ENCODE data around the gene GALNTL6. TPM values are rescaled to one million over a fixed set of nuclear protein-coding genes. Genes with fewer than 3 reads are reported as not detected.

GALNTL6 gene
- total RNA-seq, 1 experiment from 2014 or later, result not detected

- no TSS peak for BruUV-seq (replicated peaks)
- Histone ChIP-seq H3K9me3 (ENCODE audit: control insufficient read depth in 1 of 2, insufficient read depth in 1 of 2, low read depth in 1 of 2, low read length in 2 of 2) (no peaks in the 10 kb centered on the region), H3K4me3 (replicated peaks in 1 of 2; ENCODE audit: low read depth in 1 of 2, low read length in 2 of 2) (no peak overlapping the region), H3K36me3 (ENCODE audit: control insufficient read depth in 1 of 2, insufficient read depth in 2 of 2, low read length in 2 of 2) (no peaks in the 10 kb centered on the region), H3K9ac (ENCODE audit: low read length) (no peak overlapping the region), H3K4me1 (ENCODE audit: control insufficient read depth in 1 of 2, insufficient read depth in 2 of 2, low read length in 2 of 2) (no peaks in the 10 kb centered on the region), H3K79me2 (ENCODE audit: insufficient read depth, low read length) (no peaks in the 10 kb centered on the region), H4K20me1 (ENCODE audit: insufficient read depth) (no peaks in the 10 kb centered on the region), H3K27me3 (ENCODE audit: insufficient read depth, low read length) (no peaks in the 10 kb centered on the region), H3K9me2 (ENCODE audit: insufficient read depth) (no peaks in the 10 kb centered on the region), H2AFZ (ENCODE audit: low read depth, low read length, poor library complexity, severe bottlenecking) (no peak overlapping the region), H3K4me2 (ENCODE audit: low read length) (no peak overlapping the region), H3K27ac (ENCODE audit: low read depth, low read length) (no peak overlapping the region)
- RAD21 ChIA-PET (ENCODE audit: low non-redundant PET in 1 of 2, low total read pairs in 2 of 2, uncharacterized antibody in 2 of 2, unreplicated experiment in 2 of 2), result no interaction called here
- ATAC-seq, result no peak
- DNase-seq (ENCODE audit: low read depth, low spot score), result no peak
- CTCF ChIA-PET, result no interaction called here
- TF ChIP-seq POLR2A (IDR thresholded peaks at IDR 0.05; ENCODE audit: borderline replicate concordance, extremely low read depth, insufficient read depth, insufficient read length) (no peak), MAX (IDR thresholded peaks at IDR 0.05) (no peak)
- intact Hi-C loops (cut with micrococcal nuclease), result no loop called here
- POLR2A ChIA-PET, result no interaction called here
These were observed 196.4 kb downstream of the GALNTL6 start for GRCh38 chr4:172009446-172010230.

GRCh38 chr4:172011196-172011595 is 198.0 kb downstream of the GALNTL6 start:
- intact Hi-C loops (cut with micrococcal nuclease), result no loop called here
- Histone ChIP-seq H3K36me3 (ENCODE audit: control insufficient read depth in 1 of 2, insufficient read depth in 2 of 2, low read length in 2 of 2) (no peaks in the 10 kb centered on the region), H3K4me3 (replicated peaks in 1 of 2; ENCODE audit: low read depth in 1 of 2, low read length in 2 of 2) (no peak overlapping the region), H3K4me1 (ENCODE audit: control insufficient read depth in 1 of 2, insufficient read depth in 2 of 2, low read length in 2 of 2) (no peaks in the 10 kb centered on the region), H3K79me2 (ENCODE audit: insufficient read depth, low read length) (no peaks in the 10 kb centered on the region), H4K20me1 (ENCODE audit: insufficient read depth) (no peaks in the 10 kb centered on the region), H3K4me2 (ENCODE audit: low read length) (no peak overlapping the region), H2AFZ (ENCODE audit: low read depth, low read length, poor library complexity, severe bottlenecking) (peak overlapping the region; percentile 25), H3K9ac (ENCODE audit: low read length) (no peak overlapping the region), H3K27ac (ENCODE audit: low read depth, low read length) (no peak overlapping the region), H3K9me3 (ENCODE audit: control insufficient read depth in 1 of 2, insufficient read depth in 1 of 2, low read depth in 1 of 2, low read length in 2 of 2) (no peaks in the 10 kb centered on the region), H3K27me3 (ENCODE audit: insufficient read depth, low read length) (no peaks in the 10 kb centered on the region), H3K9me2 (ENCODE audit: insufficient read depth) (no peaks in the 10 kb centered on the region)
- DNase-seq (ENCODE audit: low read depth, low spot score) (no peak), ATAC-seq (no peak)
- BruUV-seq (replicated peaks), result no TSS peak
- CTCF ChIA-PET, result no interaction called here
- POLR2A ChIA-PET, result no interaction called here
- RAD21 ChIA-PET (ENCODE audit: low non-redundant PET in 1 of 2, low total read pairs in 2 of 2, uncharacterized antibody in 2 of 2, unreplicated experiment in 2 of 2), result no interaction called here
- no peak for TF ChIP-seq SRF (IDR thresholded peaks at IDR 0.05; ENCODE audit: low read depth)
- no peak for TF ChIP-seq ZNF274 (IDR thresholded peaks at IDR 0.05; ENCODE audit: low read depth, low read length)
- TF ChIP-seq ZFX (IDR thresholded peaks at IDR 0.05), result no peak
- TF ChIP-seq EGR1 (IDR thresholded peaks at IDR 0.05; ENCODE audit: low read depth), result no peak
- TF ChIP-seq EZH2 (IDR thresholded peaks at IDR 0.05), result no peak
- TF ChIP-seq YY1 (IDR thresholded peaks at IDR 0.05; ENCODE audit: extremely low read depth, insufficient replicate concordance, low read depth, low read length), result no peak
- TF ChIP-seq JUND (IDR thresholded peaks at IDR 0.05), result no peak
- no peak for TF ChIP-seq ELF1 (IDR thresholded peaks at IDR 0.05; ENCODE audit: borderline replicate concordance, low read depth)
- no peak for TF ChIP-seq EZH2phosphoT487 (IDR thresholded peaks at IDR 0.05; ENCODE audit: borderline replicate concordance)
- TF ChIP-seq SIN3A (IDR thresholded peaks at IDR 0.05; ENCODE audit: low read depth), result no peak
- TF ChIP-seq ZBTB33 (IDR thresholded peaks at IDR 0.05; ENCODE audit: extremely low read depth, insufficient replicate concordance, low read length), result no peak
- no peak for TF ChIP-seq REST (IDR thresholded peaks at IDR 0.05; ENCODE audit: low read depth)
- no peak for TF ChIP-seq RAD21 (IDR thresholded peaks at IDR 0.05; ENCODE audit: low read depth)
- no peak for TF ChIP-seq FOSL1 (IDR thresholded peaks at IDR 0.05; ENCODE audit: low read depth)
- TF ChIP-seq CBX3 (IDR thresholded peaks at IDR 0.05; ENCODE audit: low read depth), result no peak
